H1 (cell line): ENCODE measurements around the gene FCRLB.

Source experiments
- CHD2 ChIP-seq: IDR thresholded peaks from 2 replicates; pipeline ENCODE4 v1.6.1; 2012; ENCODE audit warnings: low read length, improper control_type of control experiment
- CREB1 ChIP-seq: IDR thresholded peaks from 2 replicates; pipeline ENCODE4 v1.6.1; 2012; ENCODE audit warnings: inconsistent platforms
- EP300 ChIP-seq, 2 experiments: IDR thresholded peaks; 1 replicate in 1 of 2; 2 replicates in 1 of 2; pipeline ENCODE4 v1.6.1; 2011 to 2012; ENCODE audit warnings: low read depth in 2 of 2, low read length in 2 of 2, mild to moderate bottlenecking in 2 of 2, borderline replicate concordance in 1 of 2, inconsistent platforms in 1 of 2, moderate library complexity in 1 of 2
- EZH2 ChIP-seq: fragments of 200-600 bp; sonication (generic); IDR thresholded peaks from 2 replicates; pipeline ENCODE4 v1.7.1; 2012; ENCODE audit warnings: low read depth, mild to moderate bottlenecking, moderate library complexity, low read length, inconsistent platforms; ENCODE audit not compliant: severe bottlenecking
- GABPA ChIP-seq: IDR thresholded peaks from 2 replicates; pipeline ENCODE4 v1.6.1; 2011; ENCODE audit warnings: mild to moderate bottlenecking, low read length, moderate library complexity, borderline replicate concordance; ENCODE audit not compliant: insufficient read depth
- HDAC6 ChIP-seq: IDR thresholded peaks from one replicate; pipeline ENCODE4 v1.7.1; 2012; ENCODE audit warnings: low read depth, mild to moderate bottlenecking, inconsistent platforms, low read length, moderate library complexity
- JUND ChIP-seq: IDR thresholded peaks from 2 replicates; pipeline ENCODE4 v1.6.1; 2011; ENCODE audit warnings: mild to moderate bottlenecking, improper control_type of control experiment, low read length
- MAFK ChIP-seq: IDR thresholded peaks from 2 replicates; pipeline ENCODE4 v1.6.1; 2012; ENCODE audit warnings: low read depth, mild to moderate bottlenecking, improper control_type of control experiment, low read length
- POLR2AphosphoS5 ChIP-seq: IDR thresholded peaks from 2 replicates; pipeline ENCODE4 v1.6.1; 2011; ENCODE audit warnings: low read depth, low read length
- RFX5 ChIP-seq: IDR thresholded peaks from 2 replicates; pipeline ENCODE4 v1.6.1; 2011; ENCODE audit warnings: low read depth, low read length, improper control_type of control experiment, borderline replicate concordance
- TAF1 ChIP-seq: IDR thresholded peaks from 2 replicates; pipeline ENCODE4 v1.6.1; 2011; ENCODE audit warnings: mild to moderate bottlenecking, low read depth, low read length
- TEAD4 ChIP-seq: IDR thresholded peaks from 2 replicates; pipeline ENCODE4 v1.6.1; 2012; ENCODE audit warnings: low read depth, low read length, inconsistent platforms, mixed read lengths
- TF ChIP-seq, protein P1 (sequence below), 3 experiments: IDR thresholded peaks; 1 replicate in 2 of 3; 2 replicates in 1 of 3; pipeline versions ENCODE4 v1.5.1 to v1.6.1; 2011; ENCODE audit warnings: low read length in 3 of 3, mild to moderate bottlenecking in 3 of 3, inconsistent platforms in 2 of 3, low read depth in 1 of 3, moderate library complexity in 1 of 3; ENCODE audit not compliant: insufficient read depth in 1 of 3; ENCODE audit errors: control extremely low read depth in 1 of 3

- TF ChIP-seq, protein P1, sequence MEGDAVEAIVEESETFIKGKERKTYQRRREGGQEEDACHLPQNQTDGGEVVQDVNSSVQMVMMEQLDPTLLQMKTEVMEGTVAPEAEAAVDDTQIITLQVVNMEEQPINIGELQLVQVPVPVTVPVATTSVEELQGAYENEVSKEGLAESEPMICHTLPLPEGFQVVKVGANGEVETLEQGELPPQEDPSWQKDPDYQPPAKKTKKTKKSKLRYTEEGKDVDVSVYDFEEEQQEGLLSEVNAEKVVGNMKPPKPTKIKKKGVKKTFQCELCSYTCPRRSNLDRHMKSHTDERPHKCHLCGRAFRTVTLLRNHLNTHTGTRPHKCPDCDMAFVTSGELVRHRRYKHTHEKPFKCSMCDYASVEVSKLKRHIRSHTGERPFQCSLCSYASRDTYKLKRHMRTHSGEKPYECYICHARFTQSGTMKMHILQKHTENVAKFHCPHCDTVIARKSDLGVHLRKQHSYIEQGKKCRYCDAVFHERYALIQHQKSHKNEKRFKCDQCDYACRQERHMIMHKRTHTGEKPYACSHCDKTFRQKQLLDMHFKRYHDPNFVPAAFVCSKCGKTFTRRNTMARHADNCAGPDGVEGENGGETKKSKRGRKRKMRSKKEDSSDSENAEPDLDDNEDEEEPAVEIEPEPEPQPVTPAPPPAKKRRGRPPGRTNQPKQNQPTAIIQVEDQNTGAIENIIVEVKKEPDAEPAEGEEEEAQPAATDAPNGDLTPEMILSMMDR (IDR thresholded peaks at IDR 0.05; ENCODE audit: control extremely low read depth in 1 of 3, insufficient read depth in 1 of 3, low read depth in 1 of 3, low read length in 3 of 3), result no peak
- no peak for TF ChIP-seq POLR2AphosphoS5
- no peak for TF ChIP-seq EZH2
- TF ChIP-seq CREB1, result no peak
- TF ChIP-seq RFX5, result no peak
- no peak for TF ChIP-seq EP300 (IDR thresholded peaks at IDR 0.05; ENCODE audit: borderline replicate concordance in 1 of 2, low read depth in 2 of 2, low read length in 2 of 2)
- no peak for TF ChIP-seq GABPA
- TF ChIP-seq TEAD4, result no peak
- no peak for TF ChIP-seq JUND
- no peak for TF ChIP-seq CHD2
- no peak for TF ChIP-seq TAF1
- TF ChIP-seq MAFK, result no peak
- TF ChIP-seq HDAC6, result no peak
Observed at GRCh38 chr1:161676958-161677689, 44.2 kb upstream of the FCRLB start.
